ENCODE results near the gene EDC3. TPM values are rescaled to one million over a fixed set of nuclear protein-coding genes. Genes with fewer than 3 reads are reported as not detected.
"Not testable (repeated sequence)": the region's sequence is repeated elsewhere in the genome, so short reads cannot be mapped to it uniquely, and the experiment has no call there.

EDC3 gene
- polyA plus RNA-seq, 1 donor from 2014 or later, result 12.9 TPM

DNA sequence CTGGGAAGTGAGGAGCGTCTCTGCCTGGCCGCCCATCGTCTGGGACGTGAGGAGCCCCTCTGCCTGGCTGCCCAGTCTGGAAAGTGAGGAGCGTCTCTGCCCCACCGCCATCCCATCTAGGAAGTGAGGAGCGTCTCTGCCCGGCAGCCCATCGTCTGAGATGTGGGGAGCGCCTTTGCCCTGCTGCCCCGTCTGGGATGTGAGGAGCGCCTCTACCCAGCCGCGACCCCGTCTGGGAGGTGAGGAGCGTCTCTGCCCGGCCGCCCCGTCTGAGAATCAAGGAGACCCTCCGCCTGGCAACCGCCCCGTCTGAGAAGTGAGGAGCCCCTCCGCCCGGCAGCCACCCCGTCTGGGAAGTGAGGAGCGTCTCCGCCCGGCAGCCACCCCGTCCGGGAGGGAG, 32.9 kb upstream of the EDC3 start:
- not testable (repeated sequence) for H3K9me2 ChIP-seq (ENCODE audit: insufficient read depth, low read length); H2AFZ ChIP-seq (ENCODE audit: low read depth, low read length); H4K20me1 ChIP-seq (ENCODE audit: insufficient read depth); H3K27ac ChIP-seq (ENCODE audit: low read length); H3K4me3 ChIP-seq (ENCODE audit: low read length); H3K9ac ChIP-seq (ENCODE audit: low read length); H3K9me3 ChIP-seq (ENCODE audit: low read length); H3F3A ChIP-seq (ENCODE audit: insufficient read depth, low read length, poor library complexity, severe bottlenecking); H3K4me2 ChIP-seq (ENCODE audit: low read length); H3K79me2 ChIP-seq (replicated peaks; ENCODE audit: insufficient read depth, low read length); H3K36me3 ChIP-seq (ENCODE audit: insufficient read depth, low read length)
- peaks cover 15% of the 10 kb centered on the region for H3K27me3 ChIP-seq (ENCODE audit: insufficient read depth, low read depth, low read length)

DNA sequence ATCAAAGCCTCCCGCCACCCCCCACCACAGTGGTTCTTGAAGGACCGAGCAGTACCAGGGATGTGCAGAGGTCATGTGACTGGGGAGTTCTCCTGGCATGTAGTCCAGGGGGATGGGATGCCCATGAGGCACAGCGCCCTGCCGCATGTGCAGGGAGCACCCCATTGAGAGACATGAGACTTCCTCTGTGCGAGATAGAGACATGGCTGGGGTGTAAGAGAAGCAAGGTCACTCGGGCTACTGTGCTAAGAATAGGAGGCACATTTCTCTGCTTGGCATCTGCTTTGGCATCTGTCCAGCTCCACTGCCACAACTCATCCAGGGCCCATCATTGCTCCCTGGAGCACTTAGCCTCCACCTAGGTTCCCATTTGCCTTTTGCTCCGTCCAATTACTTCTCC, 31.9 kb upstream of the EDC3 start:
- Histone ChIP-seq H3K4me2 (ENCODE audit: low read length) (no peak overlapping the region), H3K4me3 (ENCODE audit: low read length) (no peak overlapping the region), H3K79me2 (replicated peaks; ENCODE audit: insufficient read depth, low read length) (no peaks in the 10 kb centered on the region), H3K27me3 (ENCODE audit: insufficient read depth, low read depth, low read length) (peaks cover 15% of the 10 kb centered on the region), H3F3A (ENCODE audit: insufficient read depth, low read length, poor library complexity, severe bottlenecking) (no peaks in the 10 kb centered on the region), H3K9me3 (ENCODE audit: low read length) (no peaks in the 10 kb centered on the region), H3K9me2 (ENCODE audit: insufficient read depth, low read length) (no peaks in the 10 kb centered on the region), H4K20me1 (ENCODE audit: insufficient read depth) (no peaks in the 10 kb centered on the region), H3K9ac (ENCODE audit: low read length) (no peak overlapping the region), H2AFZ (ENCODE audit: low read depth, low read length) (no peak overlapping the region), H3K27ac (ENCODE audit: low read length) (no peak overlapping the region), H3K36me3 (ENCODE audit: insufficient read depth, low read length) (no peaks in the 10 kb centered on the region)
- TF ChIP-seq TAF1 (IDR thresholded peaks at IDR 0.05; ENCODE audit: low read depth) (no peak), MXI1 (conservative IDR thresholded peaks at IDR 0.05; ENCODE audit: poor library complexity, severe bottlenecking) (no peak), EZH2 (IDR thresholded peaks at IDR 0.05; ENCODE audit: borderline replicate concordance, insufficient read depth, low read length, poor library complexity, severe bottlenecking) (no peak), POLR2AphosphoS5 (IDR thresholded peaks at IDR 0.05) (no peak), RAD21 (conservative IDR thresholded peaks at IDR 0.05) (no peak), SMC3 (conservative IDR thresholded peaks at IDR 0.05; ENCODE audit: poor library complexity) (no peak), EP300 (conservative IDR thresholded peaks at IDR 0.05; ENCODE audit: poor library complexity, severe bottlenecking) (no peak)
- TF ChIP-seq, protein P1, sequence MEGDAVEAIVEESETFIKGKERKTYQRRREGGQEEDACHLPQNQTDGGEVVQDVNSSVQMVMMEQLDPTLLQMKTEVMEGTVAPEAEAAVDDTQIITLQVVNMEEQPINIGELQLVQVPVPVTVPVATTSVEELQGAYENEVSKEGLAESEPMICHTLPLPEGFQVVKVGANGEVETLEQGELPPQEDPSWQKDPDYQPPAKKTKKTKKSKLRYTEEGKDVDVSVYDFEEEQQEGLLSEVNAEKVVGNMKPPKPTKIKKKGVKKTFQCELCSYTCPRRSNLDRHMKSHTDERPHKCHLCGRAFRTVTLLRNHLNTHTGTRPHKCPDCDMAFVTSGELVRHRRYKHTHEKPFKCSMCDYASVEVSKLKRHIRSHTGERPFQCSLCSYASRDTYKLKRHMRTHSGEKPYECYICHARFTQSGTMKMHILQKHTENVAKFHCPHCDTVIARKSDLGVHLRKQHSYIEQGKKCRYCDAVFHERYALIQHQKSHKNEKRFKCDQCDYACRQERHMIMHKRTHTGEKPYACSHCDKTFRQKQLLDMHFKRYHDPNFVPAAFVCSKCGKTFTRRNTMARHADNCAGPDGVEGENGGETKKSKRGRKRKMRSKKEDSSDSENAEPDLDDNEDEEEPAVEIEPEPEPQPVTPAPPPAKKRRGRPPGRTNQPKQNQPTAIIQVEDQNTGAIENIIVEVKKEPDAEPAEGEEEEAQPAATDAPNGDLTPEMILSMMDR (IDR thresholded peaks at IDR 0.05; ENCODE audit: poor library complexity, severe bottlenecking), result no peak
- TF ChIP-seq, protein P2, sequence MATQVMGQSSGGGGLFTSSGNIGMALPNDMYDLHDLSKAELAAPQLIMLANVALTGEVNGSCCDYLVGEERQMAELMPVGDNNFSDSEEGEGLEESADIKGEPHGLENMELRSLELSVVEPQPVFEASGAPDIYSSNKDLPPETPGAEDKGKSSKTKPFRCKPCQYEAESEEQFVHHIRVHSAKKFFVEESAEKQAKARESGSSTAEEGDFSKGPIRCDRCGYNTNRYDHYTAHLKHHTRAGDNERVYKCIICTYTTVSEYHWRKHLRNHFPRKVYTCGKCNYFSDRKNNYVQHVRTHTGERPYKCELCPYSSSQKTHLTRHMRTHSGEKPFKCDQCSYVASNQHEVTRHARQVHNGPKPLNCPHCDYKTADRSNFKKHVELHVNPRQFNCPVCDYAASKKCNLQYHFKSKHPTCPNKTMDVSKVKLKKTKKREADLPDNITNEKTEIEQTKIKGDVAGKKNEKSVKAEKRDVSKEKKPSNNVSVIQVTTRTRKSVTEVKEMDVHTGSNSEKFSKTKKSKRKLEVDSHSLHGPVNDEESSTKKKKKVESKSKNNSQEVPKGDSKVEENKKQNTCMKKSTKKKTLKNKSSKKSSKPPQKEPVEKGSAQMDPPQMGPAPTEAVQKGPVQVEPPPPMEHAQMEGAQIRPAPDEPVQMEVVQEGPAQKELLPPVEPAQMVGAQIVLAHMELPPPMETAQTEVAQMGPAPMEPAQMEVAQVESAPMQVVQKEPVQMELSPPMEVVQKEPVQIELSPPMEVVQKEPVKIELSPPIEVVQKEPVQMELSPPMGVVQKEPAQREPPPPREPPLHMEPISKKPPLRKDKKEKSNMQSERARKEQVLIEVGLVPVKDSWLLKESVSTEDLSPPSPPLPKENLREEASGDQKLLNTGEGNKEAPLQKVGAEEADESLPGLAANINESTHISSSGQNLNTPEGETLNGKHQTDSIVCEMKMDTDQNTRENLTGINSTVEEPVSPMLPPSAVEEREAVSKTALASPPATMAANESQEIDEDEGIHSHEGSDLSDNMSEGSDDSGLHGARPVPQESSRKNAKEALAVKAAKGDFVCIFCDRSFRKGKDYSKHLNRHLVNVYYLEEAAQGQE (IDR thresholded peaks at IDR 0.05; ENCODE audit: borderline replicate concordance), result no peak

DNA sequence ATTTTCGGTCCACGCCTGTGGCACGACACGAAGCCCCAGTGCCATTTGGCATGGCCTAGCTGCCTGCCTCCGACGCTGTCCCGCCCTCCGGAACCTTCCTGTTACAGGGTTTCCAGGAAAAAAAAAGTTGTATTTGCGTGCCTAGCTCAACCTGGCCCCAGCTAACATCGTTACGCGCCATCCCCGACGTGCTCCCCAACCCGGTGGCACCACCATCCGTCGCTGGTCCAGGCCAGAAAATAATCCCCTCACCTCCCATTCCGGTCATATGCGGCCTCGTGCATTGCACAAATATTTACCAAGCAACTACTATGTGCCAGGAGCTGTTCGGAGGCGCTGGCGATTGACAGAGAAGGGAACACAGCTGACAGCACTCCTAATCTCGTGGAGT, 30.9 kb upstream of the EDC3 start:
- Histone ChIP-seq H2AFZ (ENCODE audit: low read depth, low read length) (no peak overlapping the region), H3K4me3 (ENCODE audit: low read length) (peak overlapping the region; percentile 78), H3K27ac (ENCODE audit: low read length) (no peak overlapping the region), H3F3A (ENCODE audit: insufficient read depth, low read length, poor library complexity, severe bottlenecking) (no peaks in the 10 kb centered on the region), H3K27me3 (ENCODE audit: insufficient read depth, low read depth, low read length) (peaks cover 15% of the 10 kb centered on the region), H3K9me3 (ENCODE audit: low read length) (no peaks in the 10 kb centered on the region), H4K20me1 (ENCODE audit: insufficient read depth) (no peaks in the 10 kb centered on the region), H3K36me3 (ENCODE audit: insufficient read depth, low read length) (no peaks in the 10 kb centered on the region), H3K4me2 (ENCODE audit: low read length) (no peak overlapping the region), H3K9ac (ENCODE audit: low read length) (no peak overlapping the region), H3K9me2 (ENCODE audit: insufficient read depth, low read length) (no peaks in the 10 kb centered on the region), H3K79me2 (replicated peaks; ENCODE audit: insufficient read depth, low read length) (no peaks in the 10 kb centered on the region)
- TF ChIP-seq RAD21 (conservative IDR thresholded peaks at IDR 0.05), result no peak
- TF ChIP-seq, protein P1 (IDR thresholded peaks at IDR 0.05; ENCODE audit: poor library complexity, severe bottlenecking), result no peak

Data from neural cell (in vitro differentiated cells).